ENCODE data around the gene DDX24.
A peak's percentile ranks its signal among the peaks of the same experiment; 100 is the strongest.

The DDX24 gene

DNA sequence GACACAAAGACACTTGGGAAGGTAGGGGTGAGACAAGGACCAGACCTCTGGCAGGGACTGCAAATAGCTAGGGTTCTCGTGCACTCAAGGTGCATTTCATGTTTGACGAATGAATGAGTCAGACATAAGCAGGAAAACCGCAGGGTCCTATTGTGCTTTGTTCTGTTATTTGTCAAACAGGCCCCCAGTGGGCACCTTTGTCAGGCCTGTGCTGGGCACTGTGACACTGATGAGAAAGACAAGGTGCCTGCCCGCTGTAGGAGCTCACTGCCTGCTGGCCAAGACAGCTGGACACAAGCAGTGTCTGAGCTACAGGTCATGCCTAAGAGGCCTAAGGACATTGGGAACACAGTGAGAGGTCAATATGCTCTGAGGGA lies 52.6 kb downstream of the DDX24 start:
- DNase-seq, result no peak

DNA sequence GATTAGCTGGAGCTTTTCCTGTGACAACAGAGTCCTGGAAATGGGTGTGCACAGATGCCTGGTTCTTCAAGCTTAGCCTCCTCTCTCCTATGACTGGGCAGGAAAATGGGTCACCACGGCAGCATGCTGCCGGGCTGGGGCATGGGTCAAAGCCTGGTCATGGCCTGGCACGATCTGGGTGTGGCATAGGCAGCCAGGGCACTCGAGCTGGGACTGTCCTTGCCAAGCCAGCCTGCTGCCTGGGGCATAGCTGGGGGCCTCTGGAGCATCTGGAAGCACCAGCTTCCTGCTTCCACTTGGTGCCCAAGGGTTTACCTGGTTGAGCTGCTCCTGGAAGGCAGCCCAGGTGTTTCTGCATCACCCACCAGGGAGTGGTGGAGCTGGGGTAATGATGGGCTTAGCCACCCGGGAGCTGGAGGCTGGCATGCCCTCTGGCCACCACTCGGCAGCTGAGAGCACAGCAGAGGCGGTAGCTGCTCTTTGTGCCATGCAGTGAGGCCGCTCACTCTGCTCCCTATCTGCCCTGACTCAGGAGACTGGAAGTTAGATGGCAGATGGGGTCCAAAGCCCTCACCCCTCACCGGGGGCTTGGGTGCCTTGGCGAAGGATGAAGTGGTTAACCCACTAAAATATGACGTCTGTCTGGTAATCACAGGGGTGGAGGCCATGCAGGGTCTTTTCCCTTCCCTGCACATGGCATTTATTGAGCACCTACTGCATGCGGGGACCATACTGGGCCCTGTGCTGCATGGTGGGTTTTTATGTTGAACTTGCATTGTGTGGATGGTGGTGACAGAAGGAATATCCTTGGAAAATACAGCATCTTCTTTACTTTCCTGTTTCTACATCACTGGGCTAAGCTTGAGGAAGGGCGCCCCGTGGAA lies 53.2 kb downstream of the DDX24 start:
- no peak for DNase-seq

DNA sequence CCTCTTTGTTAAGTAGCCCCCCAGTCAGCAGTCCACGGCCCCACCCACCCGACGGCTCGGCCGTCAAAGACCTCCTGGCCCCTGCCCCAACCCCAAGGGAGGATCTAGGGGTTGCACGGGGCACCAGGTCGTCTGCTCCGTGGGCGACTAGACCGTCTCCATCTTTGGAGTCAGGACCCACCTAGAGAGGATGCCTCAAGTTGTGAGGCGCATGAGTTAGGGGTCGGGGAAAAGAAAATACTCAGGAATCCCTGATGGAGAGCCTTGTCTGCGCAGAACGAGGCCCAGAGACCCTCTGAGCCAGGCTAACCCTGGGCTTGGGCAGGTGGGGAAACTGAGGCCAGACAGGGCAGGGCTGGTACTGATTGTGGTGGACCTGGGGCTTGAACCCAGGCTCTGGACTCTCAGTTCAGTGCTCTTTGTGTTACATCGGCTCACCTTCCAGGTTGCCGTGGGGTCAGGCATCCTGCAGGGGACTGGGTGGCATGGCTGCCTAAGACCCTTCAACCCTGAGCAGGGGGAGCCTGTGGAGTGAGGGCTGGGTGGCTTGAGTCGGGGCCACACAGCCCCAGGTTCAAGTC lies 54.0 kb downstream of the DDX24 start:
- DNase-seq, result no peak

DNA sequence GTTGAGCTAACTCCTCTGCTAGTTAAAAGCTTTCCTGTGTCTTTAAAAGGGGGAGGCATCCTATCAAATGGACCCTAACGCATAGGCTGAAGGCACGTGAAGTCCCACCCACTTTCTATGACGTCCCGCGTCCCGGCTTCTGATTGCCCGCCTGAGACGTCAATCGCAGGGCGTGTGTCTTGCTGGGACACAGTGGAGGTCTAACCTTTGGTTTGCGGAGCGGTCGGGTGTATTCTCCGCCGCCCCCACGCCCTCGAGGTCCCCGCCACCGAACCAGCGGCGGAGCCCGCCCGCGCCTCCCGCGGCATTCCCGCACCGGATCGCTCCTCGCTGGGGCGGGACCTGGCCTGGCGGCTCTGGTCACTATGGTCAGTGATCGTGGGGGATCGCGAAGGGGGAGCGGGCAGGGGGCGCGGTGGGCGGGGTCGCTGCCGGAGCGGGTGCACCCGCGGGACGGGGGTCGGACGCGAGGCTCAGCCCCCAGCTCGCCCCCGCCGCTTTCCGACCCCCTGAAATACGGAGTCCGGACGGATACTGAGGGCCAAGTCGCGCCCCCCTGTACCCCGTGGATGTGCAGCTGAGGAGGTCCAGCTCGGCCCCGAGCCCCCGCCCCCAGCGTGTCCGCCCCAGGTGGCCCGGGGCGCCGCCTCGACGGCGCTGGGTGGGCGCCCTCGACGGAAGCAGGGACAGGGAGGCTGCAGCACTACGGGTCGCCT lies 54.7 kb downstream of the DDX24 start, which contains the start of gene OTUB2:
Gene OTUB2 (plus strand): TSS at position 168 of the 716 bp plus-strand sequence. CDS start 198 bp downstream, at position 366.
- peak; percentile 98 for DNase-seq

DNA sequence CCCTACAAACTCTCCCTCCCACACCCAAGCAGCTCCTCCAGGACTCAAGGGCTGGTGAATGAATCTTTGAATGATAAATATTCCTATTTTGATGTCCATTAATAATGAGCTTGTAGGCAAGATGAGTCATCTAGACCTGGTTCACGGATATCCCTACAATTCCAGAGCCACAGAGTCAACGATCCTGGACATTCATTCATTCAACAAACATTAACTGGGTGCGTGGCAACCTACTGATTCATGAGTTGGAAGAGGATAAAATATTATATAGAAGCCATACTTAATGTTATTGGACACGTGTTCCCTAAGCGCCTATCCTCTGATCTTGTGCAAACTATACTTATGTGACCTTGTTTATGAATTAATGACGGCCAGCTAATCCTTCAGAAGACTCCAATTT lies 55.3 kb downstream of the DDX24 start:
- no peak for DNase-seq

DNA sequence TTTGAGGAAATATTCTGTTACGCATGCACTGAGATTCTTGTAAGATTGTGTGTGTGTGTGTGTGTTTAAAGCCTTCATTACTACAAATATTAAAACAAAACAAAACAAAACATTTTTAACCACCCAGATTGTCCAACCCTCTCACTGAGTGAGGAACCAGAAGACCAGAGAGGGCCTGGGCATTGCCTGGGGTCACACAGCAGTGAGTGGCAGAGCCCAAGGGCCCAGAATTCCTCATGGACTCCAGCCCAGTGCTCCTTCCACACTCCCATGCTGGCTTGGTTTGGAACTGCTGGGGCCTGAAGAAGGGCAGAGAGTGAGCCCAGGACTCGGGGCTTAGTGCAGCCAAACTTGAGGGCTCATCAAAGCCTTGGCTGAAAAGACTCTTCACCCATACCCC lies 56.5 kb downstream of the DDX24 start:
- DNase-seq, result no peak

DNA sequence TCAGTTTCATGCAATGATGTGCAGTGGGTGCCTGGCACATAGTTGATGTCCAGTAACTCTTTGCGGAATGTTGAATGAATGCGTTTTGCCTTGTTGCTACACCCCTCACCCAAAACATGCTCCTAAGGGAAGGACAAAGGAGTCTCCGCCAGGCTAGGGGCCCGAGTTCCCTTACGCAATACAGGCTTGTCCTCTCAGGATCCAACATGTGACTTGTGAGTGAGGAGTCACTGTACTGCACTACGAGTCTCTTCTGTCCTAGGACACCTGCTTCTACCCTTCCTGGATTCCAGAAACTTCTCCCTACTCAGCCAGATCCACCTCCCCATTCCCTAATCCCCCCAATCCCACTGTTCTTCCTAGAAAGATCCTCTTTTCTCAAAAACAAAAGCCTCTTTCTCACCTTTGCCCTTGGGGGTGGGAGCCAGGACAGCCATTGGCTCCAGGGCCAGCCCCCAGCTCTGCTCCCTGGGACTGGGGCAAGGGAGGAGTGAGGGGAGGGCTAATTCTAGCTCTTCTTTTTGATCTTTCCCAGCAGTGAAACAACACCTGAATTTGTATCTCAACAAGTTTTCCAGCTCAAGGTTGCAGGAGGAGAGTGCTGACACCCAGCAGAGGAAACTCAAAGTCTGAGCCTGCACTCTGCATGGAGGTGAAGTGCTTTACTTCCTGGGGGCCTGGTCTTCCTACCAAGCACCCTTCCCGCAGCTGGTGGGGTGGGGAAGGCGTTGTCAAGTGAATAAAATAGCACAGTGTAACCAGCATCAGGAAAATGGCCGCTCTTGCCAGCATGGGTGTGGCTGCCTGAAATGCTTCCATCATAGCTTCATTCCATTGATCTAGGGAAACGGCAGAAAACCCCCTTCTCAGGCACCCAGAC lies 58.2 kb downstream of the DDX24 start:
- DNase-seq, result no peak

DNA sequence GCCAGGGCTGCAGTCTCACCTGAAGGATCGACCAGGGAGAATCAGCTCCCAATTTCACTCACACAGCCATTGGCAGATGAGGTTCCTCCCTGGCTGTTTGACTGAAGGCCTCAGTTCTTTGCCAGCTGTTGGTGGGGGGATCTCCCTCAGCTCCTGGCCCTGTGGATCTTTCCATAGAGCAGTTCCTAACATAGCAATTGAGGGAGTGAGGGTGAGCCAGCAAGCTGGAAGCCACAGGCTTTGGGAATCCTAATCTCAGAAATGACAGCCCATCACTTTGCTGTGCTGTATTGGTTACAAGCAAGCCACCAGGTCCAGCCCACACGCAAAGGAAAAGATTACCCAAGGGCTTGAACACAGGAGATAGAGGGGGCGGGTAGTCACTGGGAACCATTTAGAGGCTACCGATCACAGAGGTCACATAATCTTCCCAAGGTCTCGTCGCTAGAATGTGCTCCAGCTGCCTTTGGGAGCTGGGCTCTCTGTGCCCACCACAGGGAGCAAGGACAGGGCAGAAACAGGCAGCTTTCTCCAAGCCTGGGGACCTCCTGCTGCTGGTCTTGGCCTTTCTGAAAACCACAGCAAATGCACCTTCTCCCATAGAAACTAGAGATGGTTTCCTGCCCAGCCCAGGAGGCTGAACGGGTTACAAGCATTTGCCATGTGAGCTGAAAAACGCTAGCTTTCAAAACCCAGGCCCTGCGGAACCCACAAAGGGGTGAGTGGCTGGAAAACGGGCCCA lies 59.4 kb downstream of the DDX24 start:
- DNase-seq, result no peak

DNA sequence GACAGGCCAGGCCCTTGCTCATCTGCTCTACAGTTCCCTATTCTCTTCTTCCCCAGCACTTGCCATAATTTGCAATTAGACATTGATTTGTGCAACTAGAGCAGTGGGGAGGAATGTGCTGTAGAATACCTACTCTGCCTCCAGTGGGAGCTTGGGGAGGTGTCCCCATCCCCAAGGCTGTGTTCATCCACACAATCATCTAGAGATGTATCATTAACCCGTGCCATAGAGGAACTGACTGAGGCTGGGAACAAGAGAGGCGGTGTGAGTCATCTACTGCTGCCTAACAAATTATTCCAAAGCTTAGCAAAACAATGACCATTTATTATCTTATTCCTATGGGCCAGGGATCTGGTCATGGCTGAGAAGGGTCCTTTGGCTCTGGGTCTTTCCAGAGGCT lies 60.0 kb downstream of the DDX24 start:
- DNase-seq, result no peak

DNA sequence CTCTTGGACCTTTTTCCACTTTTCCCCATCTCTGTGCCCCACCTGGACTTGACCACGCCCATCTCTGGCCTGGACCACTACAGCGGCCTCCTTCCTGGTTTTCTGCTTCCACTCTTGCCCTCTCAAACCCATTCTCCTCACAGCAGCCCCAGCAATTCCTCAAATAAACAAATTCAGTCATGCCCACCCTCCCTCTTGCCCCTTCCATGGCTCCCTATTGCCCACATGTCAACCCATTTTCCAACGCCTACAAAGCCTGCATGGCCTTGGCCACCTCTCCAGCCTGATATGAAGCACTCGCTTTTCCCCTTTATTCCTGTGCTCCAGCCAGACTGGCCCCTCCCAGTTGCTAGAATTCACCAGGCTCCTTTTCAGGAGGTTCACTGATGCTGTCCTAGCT lies 60.7 kb downstream of the DDX24 start:
- DNase-seq, result no peak

DNA sequence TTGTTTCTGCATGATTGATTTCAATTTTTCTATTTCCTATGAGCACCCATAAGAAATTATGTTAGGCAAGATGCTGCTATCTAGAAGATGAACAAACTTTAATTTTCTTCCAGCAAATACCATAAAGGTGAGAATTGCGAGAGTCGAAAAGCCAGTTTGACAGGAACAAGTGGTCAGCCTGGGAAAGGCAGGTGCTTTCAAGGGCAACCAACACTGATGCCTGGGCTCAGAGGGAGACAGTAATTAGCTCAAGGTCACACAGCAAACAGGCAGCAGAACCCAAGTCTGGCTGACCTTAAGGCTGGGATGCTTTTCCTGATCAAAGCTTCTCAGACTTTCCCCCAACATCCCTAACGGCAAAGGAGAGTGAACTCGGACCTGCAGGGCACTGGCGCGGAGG lies 61.7 kb downstream of the DDX24 start:
- no peak for DNase-seq

DNA sequence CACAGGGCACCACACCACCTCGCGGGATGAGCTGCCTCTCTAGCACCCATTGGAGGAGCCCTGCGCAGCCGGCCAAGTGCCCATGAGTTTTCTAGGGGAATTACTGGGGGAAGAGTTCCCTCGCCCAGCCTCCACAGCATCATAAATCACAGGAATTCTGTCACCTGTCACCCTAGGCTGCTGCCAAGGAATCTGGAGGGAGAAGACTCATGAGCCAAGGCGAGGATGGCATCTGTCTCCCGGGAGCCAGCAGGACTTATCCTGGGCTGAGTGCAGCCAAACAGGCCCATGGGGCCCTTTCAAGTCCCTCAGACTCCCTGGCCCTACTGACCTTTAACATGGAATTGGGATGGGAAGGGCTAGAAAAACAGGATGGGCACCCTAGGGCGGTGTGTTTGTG lies 62.7 kb downstream of the DDX24 start:
- no peak for DNase-seq

DNA sequence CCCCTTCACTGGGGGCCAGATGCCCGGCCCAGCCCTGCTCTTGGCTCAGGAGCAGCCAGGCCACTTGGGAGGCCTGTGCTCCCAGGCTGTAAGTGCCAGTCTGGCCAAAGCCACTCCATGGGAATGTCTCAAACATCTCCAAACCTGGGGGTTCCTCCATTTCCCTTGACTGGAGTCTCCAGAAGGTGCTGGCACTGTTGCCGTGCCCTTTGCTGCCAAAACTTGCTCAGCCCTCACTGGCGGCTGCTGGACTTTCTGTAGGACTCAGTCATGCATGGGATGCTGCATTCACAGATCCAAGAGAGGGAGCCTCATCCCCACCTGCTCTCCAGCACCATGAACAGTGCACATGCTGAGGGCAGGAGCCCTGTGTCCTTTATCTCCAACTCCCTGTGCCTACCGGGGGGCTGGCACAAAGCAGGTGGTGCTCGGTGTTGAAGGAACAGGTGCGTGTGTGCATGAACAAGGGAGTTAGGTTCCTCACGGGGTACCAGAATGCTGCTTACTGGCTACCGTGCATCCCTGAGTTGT lies 64.5 kb downstream of the DDX24 start:
- DNase-seq, result no peak

DNA sequence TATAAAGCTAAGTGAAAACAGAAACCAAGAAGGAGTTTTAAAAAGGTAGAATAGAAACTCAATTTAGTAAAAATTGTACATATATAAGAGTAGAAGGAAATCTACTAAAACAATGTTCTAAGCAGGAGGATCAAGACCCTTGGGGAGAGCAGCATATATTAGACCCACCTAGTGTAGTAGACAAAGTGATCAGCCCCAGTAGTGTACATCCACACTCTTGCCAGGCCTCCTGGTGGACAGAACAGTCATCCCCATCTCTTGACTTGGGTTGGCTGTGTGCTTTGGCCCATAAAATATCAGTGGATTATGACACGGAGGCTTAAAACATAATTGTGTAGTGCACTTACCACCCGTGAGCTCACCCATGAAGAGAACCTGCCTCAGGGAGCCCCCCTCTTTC lies 65.8 kb downstream of the DDX24 start:
- DNase-seq, result no peak

DNA sequence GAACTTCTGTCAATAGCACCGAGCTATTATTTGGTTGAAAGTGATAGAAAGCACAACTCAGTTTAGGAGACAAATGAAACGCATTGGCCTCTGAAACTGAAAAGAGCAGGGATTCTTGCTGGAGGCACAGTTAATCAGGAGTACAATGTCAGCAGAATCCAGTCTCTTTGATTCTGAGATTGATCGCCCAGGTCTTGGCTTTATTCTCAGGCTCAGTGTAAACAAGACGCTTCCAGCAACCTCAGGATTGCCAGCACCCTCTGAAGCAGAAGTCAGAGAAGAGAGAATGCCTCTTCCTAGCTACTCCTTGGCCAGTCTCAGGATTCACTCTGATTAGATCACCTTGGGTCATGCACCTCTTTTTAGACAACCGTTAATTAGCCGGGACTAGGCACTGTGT lies 66.6 kb downstream of the DDX24 start:
- DNase-seq, result no peak

DNA sequence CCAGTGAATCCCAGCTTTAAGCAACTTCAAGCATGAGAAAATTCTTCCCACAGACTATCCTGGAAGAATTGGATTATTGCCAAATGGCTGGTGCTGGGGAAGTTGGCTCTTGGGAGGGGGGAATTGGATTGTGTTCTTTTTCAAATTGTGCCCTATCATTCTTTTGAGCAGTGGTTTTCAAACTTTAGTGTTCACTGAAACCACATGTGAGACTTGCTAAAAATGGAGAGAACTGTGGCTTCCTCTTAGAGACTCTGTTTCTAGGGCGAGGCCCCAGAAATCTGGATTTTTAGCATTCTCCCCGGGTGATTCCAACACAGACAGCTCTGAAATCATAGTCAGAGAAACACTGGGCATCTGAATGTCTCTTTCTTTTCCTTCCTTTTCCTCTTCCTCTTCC lies 69.2 kb downstream of the DDX24 start:
- DNase-seq, result no peak

DNA sequence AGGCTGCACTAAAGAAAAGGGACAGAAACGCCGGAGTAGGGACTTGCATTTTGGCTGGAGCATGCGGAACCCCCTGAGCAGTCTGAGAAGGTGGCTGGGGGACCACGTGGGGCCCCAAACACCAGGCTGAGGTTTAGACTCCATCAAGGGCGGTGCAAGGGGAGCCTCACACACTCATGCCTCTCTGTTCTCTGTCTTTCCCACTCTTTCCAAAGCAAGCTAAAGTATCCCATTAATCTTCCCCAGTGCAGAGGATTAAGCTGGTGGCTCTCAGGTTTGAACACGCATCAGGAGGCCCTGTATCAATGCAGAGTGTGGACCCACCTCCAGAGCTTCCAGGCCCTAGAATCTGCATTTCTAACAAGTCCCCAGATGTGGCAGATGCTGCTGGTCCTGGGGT lies 70.4 kb downstream of the DDX24 start:
- no peak for DNase-seq

DNA sequence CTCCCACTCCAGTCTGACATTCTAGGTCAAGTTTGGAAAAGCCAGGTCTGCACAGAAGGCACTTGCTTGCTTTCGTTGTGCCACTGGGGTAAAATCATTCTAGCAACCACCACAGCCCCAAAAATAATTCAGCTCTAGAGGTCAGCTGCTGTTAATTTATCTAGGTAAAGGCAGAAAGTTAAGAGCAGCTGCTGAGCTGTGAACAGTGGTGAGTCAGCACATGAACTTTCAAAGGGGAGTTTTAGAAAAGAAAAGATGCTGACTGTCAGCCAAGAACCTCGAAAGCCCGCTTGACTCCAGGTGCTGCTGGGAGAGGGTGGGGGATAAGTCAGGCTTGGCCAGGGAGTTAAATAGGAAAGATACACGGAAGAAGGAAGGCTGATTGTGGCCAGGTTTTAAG lies 71.2 kb downstream of the DDX24 start:
- no peak for DNase-seq

DNA sequence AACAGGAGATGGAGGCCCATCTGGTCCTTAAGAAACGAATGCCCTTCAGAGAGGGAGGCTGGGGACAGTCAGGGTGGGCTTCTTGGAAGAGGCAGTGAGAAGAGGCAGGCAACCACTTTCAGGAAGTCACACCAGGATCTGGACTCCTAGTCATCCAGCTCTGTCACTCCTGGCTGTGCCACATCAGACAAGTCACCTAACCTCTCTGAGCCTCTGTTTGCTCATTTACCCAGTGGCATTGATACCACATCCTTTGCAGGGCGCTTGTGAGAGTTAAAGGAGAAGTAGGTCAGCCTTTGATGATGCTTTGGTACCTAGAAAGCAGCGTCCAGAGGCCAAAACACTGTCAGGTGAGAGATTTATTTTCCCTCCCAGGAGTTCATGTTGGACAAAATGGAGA lies 72.8 kb downstream of the DDX24 start:
- DNase-seq, result no peak

DNA sequence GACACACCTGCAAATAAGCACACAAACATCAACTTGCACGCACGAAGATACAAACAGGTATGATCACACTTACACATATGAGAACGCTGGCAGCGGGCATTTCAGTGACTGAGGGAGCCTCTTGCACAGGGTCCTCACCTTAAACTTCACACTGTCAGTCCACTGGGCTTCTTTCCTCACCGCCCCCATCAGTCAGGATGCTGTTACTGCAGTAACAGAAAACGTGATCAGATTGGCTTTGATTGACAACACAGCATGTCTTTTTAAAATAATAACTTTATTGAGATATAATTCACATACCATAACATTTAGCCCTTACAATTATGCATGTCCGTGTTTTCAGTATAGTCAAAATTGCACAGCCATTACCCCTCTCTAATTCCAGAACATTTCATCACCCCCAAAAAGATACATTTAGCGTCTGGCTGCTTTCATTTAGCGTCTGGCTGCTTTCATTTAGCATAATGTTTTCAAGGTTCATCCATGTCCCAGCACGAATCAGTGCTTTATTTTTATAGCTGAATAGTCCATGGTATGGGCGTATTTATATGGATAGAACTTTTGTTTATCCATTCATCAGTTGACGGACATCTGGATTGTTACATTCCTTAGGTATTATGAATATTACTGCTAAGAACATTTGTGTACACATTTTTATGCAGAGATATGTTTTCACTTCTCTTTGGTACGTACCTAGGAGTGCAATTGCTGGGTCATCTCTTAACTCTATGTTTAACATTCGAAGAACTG lies 75.5 kb downstream of the DDX24 start:
- peak; percentile 12 to 50 for DNase-seq

DNA sequence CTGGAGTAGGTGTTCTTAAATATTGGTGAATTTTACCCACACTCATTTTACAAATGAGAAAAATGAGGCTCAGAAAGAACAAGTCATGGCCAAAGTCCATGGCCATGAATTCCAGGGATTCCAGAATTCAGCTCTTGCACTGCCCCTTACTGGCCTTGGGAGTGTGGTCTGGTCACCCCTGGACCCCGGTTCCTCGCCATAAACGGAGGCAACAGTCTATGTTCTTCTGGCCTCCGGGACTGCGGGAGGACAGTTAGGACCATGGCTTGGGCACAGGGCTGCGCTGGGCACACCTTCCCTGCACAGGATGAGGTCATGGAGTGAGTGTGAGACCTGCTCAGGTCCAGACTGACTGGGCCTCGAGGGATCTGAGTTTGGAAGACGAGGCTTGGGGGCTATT lies 77.0 kb downstream of the DDX24 start:
- no peak for DNase-seq

Measured in NCI-H526 (cell line).